IMR-90 (cell line): ENCODE data around the gene ADPRS. TPM values are rescaled to one million over a fixed set of nuclear protein-coding genes. Genes with fewer than 3 reads are reported as not detected.

ENCODE experiments used
- ATAC-seq: fragments of 200-7000 bp; cut with Tn5 transposase; 2 replicates; pipeline ENCODE4 v1.9.1; 2020; ENCODE audit warnings: low read depth, mild to moderate bottlenecking, moderate library complexity
- BruUV-seq: library from RNA; stranded (reverse); fragments of 400-500 nt; replicated peaks from 2 replicates; lab custom pipeline; 2021; lab: Mats Ljungman, UMichigan
- CTCF ChIA-PET: fragments of 300-600 bp; formaldehyde crosslinking; extraction: SDS; loops from one replicate; lab custom pipeline; 2021; ENCODE audit warnings: antibody characterized with exemption; lab: Yijun Ruan, JAX
- POLR2A ChIA-PET: fragments of 300-600 bp; sonication (Branson Sonifier 250); formaldehyde crosslinking; loops from one replicate; lab custom pipeline; 2022; ENCODE audit warnings: antibody characterized with exemption; ENCODE audit not compliant: unreplicated experiment; lab: Charles Lee
- DNase-seq: peaks from one replicate; pipeline ENCODE4 v3.0.0; 2013
- H2AFZ ChIP-seq: replicated peaks from 2 replicates; pipeline ENCODE3; 2013; ENCODE audit warnings: low read length, mild to moderate bottlenecking; ENCODE audit not compliant: poor library complexity
- H2AK5ac ChIP-seq: 2 replicates; pipeline ENCODE4 v1.6.1; 2013; ENCODE audit warnings: low read depth, low read length, inconsistent platforms
- H2AK9ac ChIP-seq: replicated peaks from 2 replicates; pipeline ENCODE3; 2013; ENCODE audit warnings: mild to moderate bottlenecking, low read depth, low read length, moderate library complexity; ENCODE audit not compliant: poor library complexity
- H2BK120ac ChIP-seq: 2 replicates; pipeline ENCODE4 v1.6.1; 2013; ENCODE audit warnings: low read depth, low read length, inconsistent platforms
- H2BK15ac ChIP-seq: 3 replicates; pipeline ENCODE4 v1.6.1; 2013; ENCODE audit warnings: low read depth, low read length, inconsistent platforms
- H2BK20ac ChIP-seq: 2 replicates; pipeline ENCODE4 v1.6.1; 2013; ENCODE audit warnings: low read depth, mild to moderate bottlenecking, inconsistent platforms, low read length, moderate library complexity
- H2BK5ac ChIP-seq: 2 replicates; pipeline ENCODE4 v1.6.1; 2013; ENCODE audit warnings: mild to moderate bottlenecking, low read depth, low read length, inconsistent platforms; ENCODE audit not compliant: poor library complexity, severe bottlenecking
- H3K14ac ChIP-seq: replicated peaks from 2 replicates; pipeline ENCODE4 v1.6.1; 2013; ENCODE audit warnings: low read depth, low read length, inconsistent platforms
- H3K18ac ChIP-seq: 2 replicates; pipeline ENCODE4 v1.6.1; 2013; ENCODE audit warnings: low read depth, low read length, control low read depth
- H3K23ac ChIP-seq: 2 replicates; pipeline ENCODE4 v1.6.1; 2013; ENCODE audit warnings: low read depth, low read length, inconsistent platforms
- H3K27ac ChIP-seq: 2 replicates; pipeline ENCODE4 v1.5.1; 2013; ENCODE audit warnings: mild to moderate bottlenecking, control low read depth, low read length; ENCODE audit not compliant: insufficient read depth
- H3K27me3 ChIP-seq: 2 replicates; pipeline ENCODE4 v1.6.1; 2013; ENCODE audit warnings: low read length; ENCODE audit not compliant: control insufficient read depth, insufficient read depth
- H3K36me3 ChIP-seq: 2 replicates; pipeline ENCODE4 v1.6.1; 2013; ENCODE audit warnings: low read length, mixed read lengths; ENCODE audit not compliant: control insufficient read depth, insufficient read depth
- H3K4ac ChIP-seq: 2 replicates; pipeline ENCODE4 v1.6.1; 2013; ENCODE audit warnings: low read depth, low read length, inconsistent platforms
- H3K4me1 ChIP-seq: 2 replicates; pipeline ENCODE4 v1.6.1; 2013; ENCODE audit warnings: low read length, mixed read lengths; ENCODE audit not compliant: control insufficient read depth, insufficient read depth
- H3K4me2 ChIP-seq: 2 replicates; pipeline ENCODE4 v1.6.1; 2013; ENCODE audit warnings: low read depth, mild to moderate bottlenecking, control low read depth, low read length, moderate library complexity
- H3K4me3 ChIP-seq: 2 replicates; pipeline ENCODE4 v1.5.1; 2013; ENCODE audit warnings: low read depth, mild to moderate bottlenecking, control low read depth, low read length, moderate library complexity; ENCODE audit not compliant: insufficient read depth
- H3K56ac ChIP-seq: 2 replicates; pipeline ENCODE4 v1.6.1; 2013; ENCODE audit warnings: low read length, inconsistent platforms; ENCODE audit not compliant: insufficient read depth; ENCODE audit errors: extremely low read depth
- H3K79me1 ChIP-seq, 2 experiments: 2 replicates each; pipeline ENCODE4 v1.6.1; 2013; ENCODE audit warnings: low read length in 2 of 2, inconsistent platforms in 1 of 2, low read depth in 1 of 2
- H3K9ac ChIP-seq: 2 replicates; pipeline ENCODE4 v1.6.1; 2013; ENCODE audit warnings: low read depth, low read length, control low read depth
- H3K9me1 ChIP-seq: 2 replicates; pipeline ENCODE4 v1.6.1; 2013; ENCODE audit warnings: low read length, inconsistent platforms; ENCODE audit not compliant: insufficient read depth
- H3K9me3 ChIP-seq: 2 replicates; pipeline ENCODE4 v1.6.1; 2013; ENCODE audit warnings: low read length; ENCODE audit not compliant: control insufficient read depth, insufficient read depth
- H4K20me1 ChIP-seq: 2 replicates; pipeline ENCODE4 v1.6.1; 2013; ENCODE audit warnings: low read length, inconsistent platforms; ENCODE audit not compliant: insufficient read depth
- H4K5ac ChIP-seq: 2 replicates; pipeline ENCODE4 v1.6.1; 2013; ENCODE audit warnings: mild to moderate bottlenecking, low read depth, low read length, control low read depth
- H4K8ac ChIP-seq, 2 experiments: 2 replicates each; pipeline ENCODE4 v1.6.1; 2013; ENCODE audit warnings: low read depth in 2 of 2, low read length in 2 of 2, control low read depth in 1 of 2, inconsistent platforms in 1 of 2
- H4K91ac ChIP-seq: 2 replicates; pipeline ENCODE4 v1.6.1; 2013; ENCODE audit warnings: low read depth, low read length, inconsistent platforms; ENCODE audit not compliant: insufficient read depth
- BHLHE40 ChIP-seq: fragments of 150-350 bp; IDR thresholded peaks from 2 replicates; pipeline ENCODE4 v1.6.1; 2016; ENCODE audit warnings: mild to moderate bottlenecking, low read depth, low read length
- CEBPB ChIP-seq: IDR thresholded peaks from 2 replicates; pipeline ENCODE4 v1.6.1; 2012; ENCODE audit warnings: low read depth, low read length, improper control_type of control experiment
- CTCF ChIP-seq: conservative IDR thresholded peaks from 2 replicates; pipeline ENCODE4 v1.5.1; 2012; ENCODE audit warnings: mild to moderate bottlenecking, low read depth, low read length, improper control_type of control experiment
- ELK1 ChIP-seq: fragments of 150-350 bp; IDR thresholded peaks from 2 replicates; pipeline ENCODE4 v1.6.1; 2016; ENCODE audit warnings: low read depth, mild to moderate bottlenecking, low read length, moderate library complexity, borderline replicate concordance
- MAFK ChIP-seq: IDR thresholded peaks from 2 replicates; pipeline ENCODE4 v1.6.1; 2012; ENCODE audit warnings: low read depth, low read length, improper control_type of control experiment
- MAZ ChIP-seq: IDR thresholded peaks from 2 replicates; pipeline ENCODE4 v1.6.1; 2012; ENCODE audit warnings: low read depth, mild to moderate bottlenecking, low read length, improper control_type of control experiment, moderate library complexity, borderline replicate concordance
- MXI1 ChIP-seq: IDR thresholded peaks from 2 replicates; pipeline ENCODE4 v1.6.1; 2012; ENCODE audit warnings: low read depth, mild to moderate bottlenecking, low read length, moderate library complexity, borderline replicate concordance
- POLR2A ChIP-seq: IDR thresholded peaks from 2 replicates; pipeline ENCODE4 v1.6.1; 2012; ENCODE audit warnings: mild to moderate bottlenecking, low read depth, low read length
- RAD21 ChIP-seq: IDR thresholded peaks from 2 replicates; pipeline ENCODE4 v1.6.1; 2012; ENCODE audit warnings: low read length, improper control_type of control experiment
- RFX5 ChIP-seq: IDR thresholded peaks from 2 replicates; pipeline ENCODE4 v1.8.0; 2012; ENCODE audit warnings: low read depth, mild to moderate bottlenecking, low read length, moderate library complexity
- SMC3 ChIP-seq: fragments of 150-350 bp; IDR thresholded peaks from 2 replicates; pipeline ENCODE4 v1.6.1; 2016; ENCODE audit warnings: low read depth, mild to moderate bottlenecking, antibody characterized with exemption, low read length, moderate library complexity
- USF2 ChIP-seq: fragments of 150-350 bp; IDR thresholded peaks from 2 replicates; pipeline ENCODE4 v1.6.1; 2017; ENCODE audit warnings: mild to moderate bottlenecking, antibody characterized with exemption, low read length, low read depth
- WGBS, 2 experiments: methylation state at CpG; one replicate each; pipeline versions ENCODE4 v1.1.5 to v1.1.7; 2013; ENCODE audit warnings: missing lambda C conversion rate in 2 of 2; ENCODE audit not compliant: insufficient read length in 1 of 2; ENCODE audit errors: extremely low coverage in 2 of 2; 5-methylcytosine and 5-hydroxymethylcytosine counted together
- dilution Hi-C: fragments of 300-500 bp; cut with HindIII; formaldehyde crosslinking; loops from one replicate; pipeline ENCODE4 v1.14.3; 2018; ENCODE audit warnings: low sequenced_read_pairs; ENCODE audit not compliant: unreplicated experiment
- in situ Hi-C: fragments of 300-500 bp; cut with MboI; formaldehyde crosslinking; loops from 3 replicates; pipeline ENCODE4 v1.14.3; 2019; ENCODE audit warnings: low sequenced_read_pairs, inconsistent platforms, mixed read lengths
- intact Hi-C: fragments of 100-400 bp; cut with micrococcal nuclease; formaldehyde crosslinking; loops from 2 replicates; pipeline ENCODE4 v1.10.0; 2022
- polyA plus RNA-seq, 3 experiments: library from polyadenylated mRNA; depleted of rRNA; stranded (reverse); fragments of >200 nt; gene quantifications; 2 replicates each; pipeline ENCODE4 v1.2.3, GENCODE V29; 2012; ENCODE audit warnings: low replicate concordance in 1 of 3
- total RNA-seq: library from RNA; depleted of rRNA; stranded (reverse); fragments of >200 nt; gene quantifications from 2 replicates; pipeline ENCODE4 v1.2.3, GENCODE V29; 2012

Gene ADPRS
- total and polyA plus RNA-seq, 2 of the 4 experiments (the other 2 are of a cell fraction): 31.0 to 37.2 TPM

- peaks cover 17% of the 10 kb centered on the region for H3K36me3 ChIP-seq
- no peak overlapping the region for H2BK20ac ChIP-seq
- H4K8ac ChIP-seq: peak overlapping the region; percentile 97 to 99
- H2BK120ac ChIP-seq: peak overlapping the region; percentile 81; the same call in 1 of the 2 replicates
- ChIA-PET CTCF (no interaction called here), POLR2A (no interaction called here)
- dilution Hi-C loops: no loop called here
- H3K4ac ChIP-seq: peak overlapping the region; percentile 94
- no peak overlapping the region for H2BK15ac ChIP-seq
- BruUV-seq: no TSS peak
- DNase-seq: no peak
- no peaks in the 10 kb centered on the region for H3K9me3 ChIP-seq
- peaks cover 2% of the 10 kb centered on the region; the same call in 1 of the 2 replicates for H3K4me1 ChIP-seq
- no peak overlapping the region; the same call in 1 of the 2 replicates for H3K18ac ChIP-seq
- peaks cover 8% of the 10 kb centered on the region; the same call in 1 of the 2 replicates for H3K9me1 ChIP-seq
- no peak overlapping the region for H3K23ac ChIP-seq
- H4K20me1 ChIP-seq: peaks cover 7% of the 10 kb centered on the region; the same call in 1 of the 2 replicates
- peak overlapping the region; percentile 87 for H2AK9ac ChIP-seq
- H3K4me2 ChIP-seq: peak overlapping the region; percentile 93
- H3K4me3 ChIP-seq: peak overlapping the region; percentile 75
- no peaks in the 10 kb centered on the region for H3K27me3 ChIP-seq
- peak overlapping the region; percentile 84; the same call in 1 of the 2 replicates for H4K91ac ChIP-seq
- H2AFZ ChIP-seq: peak overlapping the region; percentile 100
- WGBS, 2 experiments: no CpG with 5 or more reads among the region's 8 CpGs
- peak overlapping the region; percentile 77 for H3K9ac ChIP-seq
- H3K27ac ChIP-seq: peak overlapping the region; percentile 74
- peak overlapping the region; percentile 99; the same call in 1 of the 2 replicates for H3K14ac ChIP-seq
- 0 out of 2 replicates have a peak overlapping the region, but pooled peaks have one; percentile 59 for H2AK5ac ChIP-seq
- ATAC-seq: peak; percentile 1; the same call in 1 of the 2 replicates
- intact Hi-C loops: loop anchor here (1.0 to 10.0 kb wide), 2 partner anchors 153 to 205 kb away; partner anchors contain the start of genes AGO1 and AGO3
- TF ChIP-seq SMC3: no peak
- no peak for TF ChIP-seq ELK1
- no peak for TF ChIP-seq CEBPB
- TF ChIP-seq RAD21: no peak
- no peak for TF ChIP-seq CTCF
- TF ChIP-seq MAZ: no peak
- no peak for TF ChIP-seq MXI1
- TF ChIP-seq BHLHE40: no peak
- TF ChIP-seq MAFK: no peak
- no peak for TF ChIP-seq RFX5
- no peak for TF ChIP-seq POLR2A
- no peak for TF ChIP-seq USF2
- peak overlapping the region; percentile 76 for H2BK5ac ChIP-seq
- peaks cover 33 to 45% of the 10 kb centered on the region in 2 experiments for H3K79me1 ChIP-seq
- H4K5ac ChIP-seq: peak overlapping the region; percentile 99
- in situ Hi-C loops: no loop called here
- H3K56ac ChIP-seq: no peak overlapping the region
These were observed 471 bp upstream of the ADPRS start for GRCh38 chr1:36088265-36088576.
